Esophagus muscularis mucosa (tissue), 4 donors: ENCODE data around the gene HAAO. TPM values are rescaled to one million over a fixed set of nuclear protein-coding genes. Genes with fewer than 3 reads are reported as not detected.
"Not testable (repeated sequence)": the region's sequence is repeated elsewhere in the genome, so short reads cannot be mapped to it uniquely, and the experiment has no call there.

Experiments used
- DNase-seq: peaks from one replicate; pipeline ENCODE4 v3.0.0-alpha.2; 2017; ENCODE audit errors: extremely low spot score
- H3K27ac ChIP-seq, 4 donors: fragments of 200-600 bp; sonication (generic); replicated peaks in 1 of 4; 1 replicate in 3 of 4; 2 replicates in 1 of 4; pipeline ENCODE4 v1.5.1; 2016 to 2019; ENCODE audit warnings: mild to moderate bottlenecking in 1 of 4
- H3K27me3 ChIP-seq, 4 donors: fragments of 200-600 bp; sonication (generic); one replicate each; pipeline versions ENCODE4 v1.5.1 to v1.6.0; 2016 to 2019
- H3K36me3 ChIP-seq, 4 donors: fragments of 200-600 bp; sonication (generic); one replicate each; pipeline ENCODE4 v1.5.1; 2016 to 2019
- H3K4me1 ChIP-seq, 4 donors: fragments of 200-600 bp; sonication (generic); one replicate each; pipeline ENCODE4 v1.5.1; 2016 to 2019
- H3K4me3 ChIP-seq, 4 donors: fragments of 200-600 bp; sonication (generic); 1 replicate in 2 of 4; 2 replicates in 2 of 4; pipeline ENCODE4 v1.5.1; 2016 to 2019; ENCODE audit warnings: mild to moderate bottlenecking in 4 of 4, moderate library complexity in 1 of 4
- H3K9me3 ChIP-seq, 4 donors: fragments of 200-600 bp; sonication (generic); 1 replicate in 3 of 4; 2 replicates in 1 of 4; pipeline ENCODE4 v1.5.1; 2016 to 2019
- CTCF ChIP-seq, 3 experiments: fragments of 200-600 bp in 2 of 3; fragments of 450-650 bp in 1 of 3; sonication (generic) in 2 of 3; IDR thresholded peaks; one replicate each; pipeline ENCODE4 v1.5.1; 2017 to 2019; ENCODE audit warnings: antibody characterized with exemption in 3 of 3, mild to moderate bottlenecking in 2 of 3, moderate library complexity in 1 of 3
- EP300 ChIP-seq: sonication (generic); formaldehyde crosslinking; IDR thresholded peaks from one replicate; pipeline ENCODE4 v1.6.1; 2017; ENCODE audit warnings: antibody characterized with exemption
- POLR2A ChIP-seq: fragments of 450-650 bp; IDR thresholded peaks from one replicate; pipeline ENCODE4 v1.6.1; 2017; ENCODE audit warnings: antibody characterized with exemption, moderate library complexity, mild to moderate bottlenecking, low read depth
- POLR2AphosphoS5 ChIP-seq, 2 donors: sonication (generic); formaldehyde crosslinking; IDR thresholded peaks; one replicate each; pipeline ENCODE4 v1.6.1; 2017; ENCODE audit warnings: antibody characterized with exemption in 2 of 2
- WGBS: methylation state at CpG from one replicate; pipeline ENCODE4 v1.1.5; 2018; 5-methylcytosine and 5-hydroxymethylcytosine counted together
- intact Hi-C: fragments of 100-400 bp; cut with DNase I; formaldehyde crosslinking; loops from one replicate; pipeline ENCODE4 v1.15.1; 2023
- total RNA-seq, 4 donors: library from RNA; depleted of rRNA; stranded (reverse); fragments of >200 nt; gene quantifications; one replicate each; pipeline versions ENCODE4 v1.1.0 to v1.2.1, GENCODE V29; 2016

HAAO gene
- total RNA-seq, 4 donors from 2014 or later: 2.9 to 4.8 (median 4.0) TPM

GRCh38 chr2:42736598-42737322, 55.6 kb downstream of the HAAO start:
- Histone ChIP-seq H3K4me3 (no peak overlapping the region), H3K9me3 (peaks cover 0 to 10% (median 2%) of the 10 kb centered on the region in 4 donors)

DNA sequence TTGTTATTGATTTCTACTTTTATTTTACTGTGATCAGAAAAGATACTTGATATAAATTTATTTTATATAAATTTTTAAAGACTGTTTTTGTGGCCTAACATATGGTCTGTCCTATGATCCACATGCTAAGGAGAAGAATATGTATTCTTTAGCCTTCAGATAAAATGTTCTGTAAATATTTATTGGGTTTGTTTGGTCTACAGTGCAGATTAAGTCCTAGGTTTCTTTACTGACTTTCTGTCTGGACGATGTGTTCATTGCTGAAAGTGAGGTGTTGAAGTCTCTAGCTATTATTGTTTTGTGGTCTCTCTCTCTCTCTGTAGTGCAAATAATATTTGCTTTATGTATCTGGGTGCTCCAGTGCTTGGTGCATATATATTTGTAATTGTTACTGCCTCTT, 58.5 kb downstream of the HAAO start:
- intact Hi-C loops: no loop called here
- H3K4me1 ChIP-seq: no peaks in the 10 kb centered on the region
- no peaks in the 10 kb centered on the region for H3K27me3 ChIP-seq
- peaks cover 0 to 16% (median 5%) of the 10 kb centered on the region in 4 donors for H3K9me3 ChIP-seq
- WGBS: 96% methylated on average over 1 of the region's 1 CpG
- H3K36me3 ChIP-seq: peaks cover 0 to 50% (median 13%) of the 10 kb centered on the region in 4 donors
- TF ChIP-seq EP300 (no peak), POLR2AphosphoS5 (IDR thresholded peaks at IDR 0.05) (no peak), CTCF (IDR thresholded peaks at IDR 0.05) (no peak), POLR2A (no peak)
- no peak for DNase-seq
- H3K27ac ChIP-seq: no peak overlapping the region
- no peak overlapping the region for H3K4me3 ChIP-seq

More at GRCh38 chr2:42736598-42737322, 55.6 kb downstream of the HAAO start:
- Histone ChIP-seq H3K27ac (no peak overlapping the region), H3K4me1 (no peaks in the 10 kb centered on the region), H3K27me3 (no peaks in the 10 kb centered on the region), H3K36me3 (peaks cover 0 to 61% (median 19%) of the 10 kb centered on the region in 4 donors)
- peak; percentile 39 for DNase-seq
- TF ChIP-seq POLR2A: no peak
- no peak for TF ChIP-seq POLR2AphosphoS5 (IDR thresholded peaks at IDR 0.05)
- TF ChIP-seq EP300: no peak
- no peak for TF ChIP-seq CTCF (IDR thresholded peaks at IDR 0.05)
- intact Hi-C loops: no loop called here

GRCh38 chr2:42731316-42731715, 61.1 kb downstream of the HAAO start:
- intact Hi-C loops, H3K27ac ChIP-seq, DNase-seq, H3K4me1 ChIP-seq, H3K4me3 ChIP-seq, H3K27me3 ChIP-seq: not testable (repeated sequence)
- WGBS: 91% methylated on average over 4 of the region's 4 CpGs
- Histone ChIP-seq H3K36me3 (peaks cover 0 to 41% (median 7%) of the 10 kb centered on the region in 4 donors), H3K9me3 (peaks cover 0 to 16% (median 5%) of the 10 kb centered on the region in 4 donors)

- no peak overlapping the region for H3K27ac ChIP-seq
- 88% methylated on average over 2 of the region's 2 CpGs for WGBS
- H3K4me1 ChIP-seq: peaks cover 2 to 14% (median 8%) of the 10 kb centered on the region in 4 donors
- H3K9me3 ChIP-seq: peaks cover 0 to 6% (median 2%) of the 10 kb centered on the region in 4 donors
- TF ChIP-seq EP300: no peak
- TF ChIP-seq POLR2AphosphoS5 (IDR thresholded peaks at IDR 0.05): no peak
- H3K27me3 ChIP-seq: no peaks in the 10 kb centered on the region
- intact Hi-C loops: no loop called here
- H3K36me3 ChIP-seq: peaks cover 0 to 27% (median 2%) of the 10 kb centered on the region in 4 donors
- DNase-seq: no peak
- no peak overlapping the region for H3K4me3 ChIP-seq
Measured at GRCh38 chr2:42726680-42727079, 65.7 kb downstream of the HAAO start.

- Histone ChIP-seq H3K27me3 (no peaks in the 10 kb centered on the region), H3K4me3 (no peak overlapping the region), H3K27ac (no peak overlapping the region), H3K9me3 (peaks cover 0 to 6% (median 2%) of the 10 kb centered on the region in 4 donors), H3K4me1 (peaks cover 2 to 14% (median 8%) of the 10 kb centered on the region in 4 donors), H3K36me3 (peaks cover 0 to 27% (median 2%) of the 10 kb centered on the region in 4 donors)
- TF ChIP-seq POLR2A: no peak
- TF ChIP-seq EP300: no peak
- no peak for TF ChIP-seq POLR2AphosphoS5 (IDR thresholded peaks at IDR 0.05)
- no peak for TF ChIP-seq CTCF (IDR thresholded peaks at IDR 0.05)
- no peak for DNase-seq
- intact Hi-C loops: no loop called here
- 90% methylated on average over 4 of the region's 4 CpGs for WGBS
Measured at GRCh38 chr2:42725657-42726056, 66.7 kb downstream of the HAAO start.
